ENCODE results near the gene ZKSCAN5. TPM values are rescaled to one million over a fixed set of nuclear protein-coding genes. Genes with fewer than 3 reads are reported as not detected.

Gene ZKSCAN5
- total and polyA plus RNA-seq, 2 of the 8 experiments (the other 6 are each of a cell fraction or from before 2014, with no cell fraction given): 5.3 to 13.5 TPM

GRCh38 chr7:99499371-99499720, 5.1 kb upstream of the ZKSCAN5 start (continued):
- TF ChIP-seq CHD7 (IDR thresholded peaks at IDR 0.05; ENCODE audit: insufficient replicate concordance, low read length) (no peak), HDAC6 (IDR thresholded peaks at IDR 0.05; ENCODE audit: low read depth, low read length) (no peak), FOSL1 (IDR thresholded peaks at IDR 0.05; ENCODE audit: insufficient read depth, low read depth, low read length) (no peak), HDAC2 (IDR thresholded peaks at IDR 0.05; ENCODE audit: borderline replicate concordance in 1 of 2, low read depth in 2 of 2, low read length in 2 of 2) (no peak), ASH2L (IDR thresholded peaks at IDR 0.05; ENCODE audit: low read length) (no peak), RBBP5 (IDR thresholded peaks at IDR 0.05; ENCODE audit: borderline replicate concordance, low read depth, low read length) (no peak), SP4 (IDR thresholded peaks at IDR 0.05; ENCODE audit: low read length) (no peak)
